Tibial artery (tissue), 4 donors: ENCODE results near the gene RBM25.

Experiments used
- DNase-seq, 2 donors: peaks; one replicate each; pipeline ENCODE4 v3.0.0-alpha.2; 2019
- H3K27ac ChIP-seq, 2 donors: fragments of 200-600 bp; sonication (generic) in 1 of 2; 1 replicate in 1 of 2; 2 replicates in 1 of 2; pipeline ENCODE4 v1.5.1; 2018 to 2019; ENCODE audit warnings: mild to moderate bottlenecking in 1 of 2
- H3K27me3 ChIP-seq, 2 donors: fragments of 200-600 bp; sonication (generic) in 1 of 2; one replicate each; pipeline versions ENCODE4 v1.5.1 to v1.6.0; 2016 to 2019
- H3K36me3 ChIP-seq, 3 donors: fragments of 200-600 bp; sonication (generic) in 2 of 3; one replicate each; pipeline ENCODE4 v1.5.1; 2016 to 2019; ENCODE audit warnings: mild to moderate bottlenecking in 2 of 3
- H3K4me1 ChIP-seq, 4 donors: fragments of 200-600 bp; sonication (generic) in 2 of 4; 1 replicate in 3 of 4; 2 replicates in 1 of 4; pipeline ENCODE4 v1.5.1; 2016 to 2019
- H3K4me3 ChIP-seq, 2 donors: fragments of 200-600 bp; sonication (generic) in 1 of 2; 1 replicate in 1 of 2; 2 replicates in 1 of 2; pipeline ENCODE4 v1.5.1; 2018 to 2019; ENCODE audit warnings: mild to moderate bottlenecking in 2 of 2
- H3K9me3 ChIP-seq, 3 donors: fragments of 200-600 bp; sonication (generic) in 1 of 3; one replicate each; pipeline ENCODE4 v1.5.1; 2016 to 2019
- intact Hi-C: fragments of 100-400 bp; cut with DNase I; formaldehyde crosslinking; loops from one replicate; pipeline ENCODE4 v1.15.0; 2023; ENCODE audit warnings: low total_unique reads
- TF ChIP-seq, protein P1 (sequence below), 2 experiments: fragments of 200-600 bp in 1 of 2; fragments of 450-650 bp in 1 of 2; IDR thresholded peaks; one replicate each; pipeline ENCODE4 v1.5.1; 2017 to 2019; ENCODE audit warnings: antibody characterized with exemption in 2 of 2, mild to moderate bottlenecking in 1 of 2, moderate library complexity in 1 of 2

The RBM25 gene

DNA sequence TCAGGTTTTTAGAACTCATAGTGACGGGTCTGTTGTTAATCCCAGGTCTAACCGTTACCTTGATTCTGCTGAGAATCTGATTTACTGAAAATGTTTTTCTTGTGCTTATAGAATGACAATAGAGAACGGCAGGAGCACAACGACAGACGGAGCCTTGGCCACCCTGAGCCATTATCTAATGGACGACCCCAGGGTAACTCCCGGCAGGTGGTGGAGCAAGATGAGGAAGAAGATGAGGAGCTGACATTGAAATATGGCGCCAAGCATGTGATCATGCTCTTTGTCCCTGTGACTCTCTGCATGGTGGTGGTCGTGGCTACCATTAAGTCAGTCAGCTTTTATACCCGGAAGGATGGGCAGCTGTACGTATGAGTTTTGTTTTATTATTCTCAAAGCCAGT is 112.4 kb downstream of the RBM25 start:
- TF ChIP-seq, protein P1, sequence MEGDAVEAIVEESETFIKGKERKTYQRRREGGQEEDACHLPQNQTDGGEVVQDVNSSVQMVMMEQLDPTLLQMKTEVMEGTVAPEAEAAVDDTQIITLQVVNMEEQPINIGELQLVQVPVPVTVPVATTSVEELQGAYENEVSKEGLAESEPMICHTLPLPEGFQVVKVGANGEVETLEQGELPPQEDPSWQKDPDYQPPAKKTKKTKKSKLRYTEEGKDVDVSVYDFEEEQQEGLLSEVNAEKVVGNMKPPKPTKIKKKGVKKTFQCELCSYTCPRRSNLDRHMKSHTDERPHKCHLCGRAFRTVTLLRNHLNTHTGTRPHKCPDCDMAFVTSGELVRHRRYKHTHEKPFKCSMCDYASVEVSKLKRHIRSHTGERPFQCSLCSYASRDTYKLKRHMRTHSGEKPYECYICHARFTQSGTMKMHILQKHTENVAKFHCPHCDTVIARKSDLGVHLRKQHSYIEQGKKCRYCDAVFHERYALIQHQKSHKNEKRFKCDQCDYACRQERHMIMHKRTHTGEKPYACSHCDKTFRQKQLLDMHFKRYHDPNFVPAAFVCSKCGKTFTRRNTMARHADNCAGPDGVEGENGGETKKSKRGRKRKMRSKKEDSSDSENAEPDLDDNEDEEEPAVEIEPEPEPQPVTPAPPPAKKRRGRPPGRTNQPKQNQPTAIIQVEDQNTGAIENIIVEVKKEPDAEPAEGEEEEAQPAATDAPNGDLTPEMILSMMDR (IDR thresholded peaks at IDR 0.05), result no peak
- Histone ChIP-seq H3K27me3 (no peaks in the 10 kb centered on the region), H3K4me3 (no peak overlapping the region), H3K9me3 (no peaks in the 10 kb centered on the region), H3K4me1 (no peaks in the 10 kb centered on the region), H3K27ac (no peak overlapping the region), H3K36me3 (peaks cover 69 to 94% (median 72%) of the 10 kb centered on the region in 3 donors)
- intact Hi-C loops, result loop anchor here (5.0 kb wide), 1 partner anchor 302 kb away; no protein-coding TSS in a partner anchor
- no peak for DNase-seq

DNA sequence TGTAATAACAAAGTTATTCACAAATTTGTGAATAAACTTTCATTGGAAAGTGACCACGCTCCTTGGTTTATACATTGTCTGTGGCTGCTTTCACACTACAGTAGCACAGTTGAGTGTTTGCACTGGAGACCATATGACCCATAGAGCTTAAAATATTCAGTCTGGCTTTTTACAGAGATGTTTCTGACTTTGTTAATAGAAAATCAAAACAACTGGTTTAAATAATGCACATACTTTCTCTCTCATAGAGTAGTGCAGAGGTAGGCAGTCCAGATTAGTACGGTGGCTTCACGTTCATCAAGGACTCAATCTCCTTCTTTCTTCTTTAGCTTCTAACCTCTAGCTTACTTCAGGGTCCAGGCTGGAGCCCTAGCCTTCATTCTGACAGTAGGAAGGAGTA is 114.2 kb downstream of the RBM25 start:
- TF ChIP-seq, protein P1 (IDR thresholded peaks at IDR 0.05), result no peak
- DNase-seq, result no peak
- intact Hi-C loops, result loop anchor here (5.0 kb wide), 1 partner anchor 300 kb away; no protein-coding TSS in a partner anchor
- Histone ChIP-seq H3K4me1 (no peaks in the 10 kb centered on the region), H3K36me3 (peaks cover 70 to 88% (median 71%) of the 10 kb centered on the region in 3 donors), H3K9me3 (no peaks in the 10 kb centered on the region), H3K27me3 (no peaks in the 10 kb centered on the region), H3K4me3 (no peak overlapping the region), H3K27ac (no peak overlapping the region)

DNA sequence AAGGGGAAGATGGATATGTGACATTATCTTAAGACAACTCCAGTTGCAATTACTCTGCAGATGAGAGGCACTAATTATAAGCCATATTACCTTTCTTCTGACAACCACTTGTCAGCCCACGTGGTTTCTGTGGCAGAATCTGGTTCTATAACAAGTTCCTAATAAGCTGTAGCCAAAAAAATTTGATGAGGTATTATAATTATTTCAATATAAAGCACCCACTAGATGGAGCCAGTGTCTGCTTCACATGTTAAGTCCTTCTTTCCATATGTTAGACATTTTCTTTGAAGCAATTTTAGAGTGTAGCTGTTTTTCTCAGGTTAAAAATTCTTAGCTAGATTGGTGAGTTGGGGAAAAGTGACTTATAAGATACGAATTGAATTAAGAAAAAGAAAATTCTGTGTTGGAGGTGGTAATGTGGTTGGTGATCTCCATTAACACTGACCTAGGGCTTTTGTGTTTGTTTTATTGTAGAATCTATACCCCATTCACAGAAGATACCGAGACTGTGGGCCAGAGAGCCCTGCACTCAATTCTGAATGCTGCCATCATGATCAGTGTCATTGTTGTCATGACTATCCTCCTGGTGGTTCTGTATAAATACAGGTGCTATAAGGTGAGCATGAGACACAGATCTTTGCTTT is 114.9 kb downstream of the RBM25 start:
- TF ChIP-seq, protein P1 (IDR thresholded peaks at IDR 0.05), result peak; percentile 5 to 30
- intact Hi-C loops, result loop anchor here (5.0 kb wide), 1 partner anchor 299 kb away; no protein-coding TSS in a partner anchor
- Histone ChIP-seq H3K4me3 (no peak overlapping the region), H3K4me1 (no peaks in the 10 kb centered on the region), H3K9me3 (no peaks in the 10 kb centered on the region), H3K27ac (no peak overlapping the region), H3K36me3 (peaks cover 66 to 90% (median 69%) of the 10 kb centered on the region in 3 donors), H3K27me3 (no peaks in the 10 kb centered on the region)
- DNase-seq, result no peak
